Calu3 (cell line): ENCODE data around the gene ARHGEF10L. TPM values are rescaled to one million over a fixed set of nuclear protein-coding genes. Genes with fewer than 3 reads are reported as not detected.

Experiments used
- BruUV-seq: library from RNA; stranded (reverse); fragments of 400-500 nt; replicated peaks from 2 replicates; lab custom pipeline; 2021; lab: Mats Ljungman, UMichigan
- CTCF ChIA-PET: fragments of 300-600 bp; sonication (Branson Sonifier 250); formaldehyde crosslinking; loops from one replicate; lab custom pipeline; 2022; ENCODE audit warnings: antibody characterized with exemption; lab: Charles Lee
- DNase-seq: peaks from one replicate; pipeline ENCODE4 v3.0.0; 2022
- H3K27ac Mint-ChIP-seq: one replicate; pipeline ENCODE4 v1.8.0; 2022; ENCODE audit warnings: mixed read lengths; ENCODE audit not compliant: unreplicated experiment
- H3K27me3 Mint-ChIP-seq: one replicate; pipeline ENCODE4 v1.8.0; 2022; ENCODE audit warnings: mixed read lengths; ENCODE audit not compliant: unreplicated experiment
- H3K36me3 Mint-ChIP-seq: one replicate; pipeline ENCODE4 v1.8.0; 2022; ENCODE audit warnings: mild to moderate bottlenecking, moderate library complexity, mixed read lengths; ENCODE audit not compliant: insufficient read depth, unreplicated experiment
- H3K4me1 Mint-ChIP-seq: one replicate; pipeline ENCODE4 v1.8.0; 2022; ENCODE audit warnings: mild to moderate bottlenecking, low read depth, mixed read lengths; ENCODE audit not compliant: unreplicated experiment
- H3K4me3 Mint-ChIP-seq: one replicate; pipeline ENCODE4 v1.8.0; 2022; ENCODE audit warnings: mild to moderate bottlenecking, low read depth, moderate library complexity, mixed read lengths; ENCODE audit not compliant: unreplicated experiment
- H3K9me3 Mint-ChIP-seq: one replicate; pipeline ENCODE4 v1.8.0; 2022; ENCODE audit warnings: low read depth, mixed read lengths; ENCODE audit not compliant: unreplicated experiment
- intact Hi-C: fragments of 100-400 bp; cut with micrococcal nuclease; formaldehyde crosslinking; loops from one replicate; pipeline ENCODE4 v1.10.0; 2022; ENCODE audit not compliant: unreplicated experiment
- total RNA-seq: library from RNA; stranded (reverse); gene quantifications from 2 replicates; pipeline ENCODE4 v1.2.3, GENCODE V29; 2022
- TF ChIP-seq, protein P1 (sequence below): fragments of 200-600 bp; IDR thresholded peaks from one replicate; pipeline ENCODE4 v1.8.0; 2022; ENCODE audit warnings: antibody characterized with exemption; ENCODE audit not compliant: unreplicated experiment

The ARHGEF10L gene
- total RNA-seq, 1 experiment from 2014 or later, result 20.1 TPM

DNA sequence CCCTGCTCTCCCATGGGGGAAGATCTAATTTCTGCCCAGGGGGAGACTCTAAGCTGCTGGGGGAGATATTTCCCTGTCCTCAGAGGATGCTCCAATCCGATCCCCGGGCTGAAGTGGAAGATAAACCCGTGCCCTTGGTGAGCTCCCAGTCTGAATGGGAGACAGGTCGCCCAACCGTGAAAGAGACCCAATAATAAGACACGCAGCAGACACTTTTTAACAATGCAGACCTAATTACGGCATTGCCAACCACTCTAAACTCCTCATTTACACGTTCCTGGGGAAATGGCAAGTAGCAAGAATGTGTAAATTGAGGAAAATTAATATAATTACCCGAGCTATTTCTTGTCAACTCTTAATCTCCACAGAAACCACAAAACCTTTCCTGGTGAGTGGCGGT, 166.9 kb downstream of the ARHGEF10L start:
- CTCF ChIA-PET, result no interaction called here
- no peaks in the 10 kb centered on the region for H3K4me1 Mint-ChIP-seq
- H3K4me3 Mint-ChIP-seq, result no peak overlapping the region
- H3K36me3 Mint-ChIP-seq, result no peaks in the 10 kb centered on the region
- H3K9me3 Mint-ChIP-seq, result no peaks in the 10 kb centered on the region
- intact Hi-C loops, result no loop called here
- peaks cover 90% of the 10 kb centered on the region for H3K27me3 Mint-ChIP-seq
- DNase-seq, result no peak
- H3K27ac Mint-ChIP-seq, result no peak overlapping the region
- TF ChIP-seq, protein P1, sequence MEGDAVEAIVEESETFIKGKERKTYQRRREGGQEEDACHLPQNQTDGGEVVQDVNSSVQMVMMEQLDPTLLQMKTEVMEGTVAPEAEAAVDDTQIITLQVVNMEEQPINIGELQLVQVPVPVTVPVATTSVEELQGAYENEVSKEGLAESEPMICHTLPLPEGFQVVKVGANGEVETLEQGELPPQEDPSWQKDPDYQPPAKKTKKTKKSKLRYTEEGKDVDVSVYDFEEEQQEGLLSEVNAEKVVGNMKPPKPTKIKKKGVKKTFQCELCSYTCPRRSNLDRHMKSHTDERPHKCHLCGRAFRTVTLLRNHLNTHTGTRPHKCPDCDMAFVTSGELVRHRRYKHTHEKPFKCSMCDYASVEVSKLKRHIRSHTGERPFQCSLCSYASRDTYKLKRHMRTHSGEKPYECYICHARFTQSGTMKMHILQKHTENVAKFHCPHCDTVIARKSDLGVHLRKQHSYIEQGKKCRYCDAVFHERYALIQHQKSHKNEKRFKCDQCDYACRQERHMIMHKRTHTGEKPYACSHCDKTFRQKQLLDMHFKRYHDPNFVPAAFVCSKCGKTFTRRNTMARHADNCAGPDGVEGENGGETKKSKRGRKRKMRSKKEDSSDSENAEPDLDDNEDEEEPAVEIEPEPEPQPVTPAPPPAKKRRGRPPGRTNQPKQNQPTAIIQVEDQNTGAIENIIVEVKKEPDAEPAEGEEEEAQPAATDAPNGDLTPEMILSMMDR, result no peak
- BruUV-seq, result no TSS peak

DNA sequence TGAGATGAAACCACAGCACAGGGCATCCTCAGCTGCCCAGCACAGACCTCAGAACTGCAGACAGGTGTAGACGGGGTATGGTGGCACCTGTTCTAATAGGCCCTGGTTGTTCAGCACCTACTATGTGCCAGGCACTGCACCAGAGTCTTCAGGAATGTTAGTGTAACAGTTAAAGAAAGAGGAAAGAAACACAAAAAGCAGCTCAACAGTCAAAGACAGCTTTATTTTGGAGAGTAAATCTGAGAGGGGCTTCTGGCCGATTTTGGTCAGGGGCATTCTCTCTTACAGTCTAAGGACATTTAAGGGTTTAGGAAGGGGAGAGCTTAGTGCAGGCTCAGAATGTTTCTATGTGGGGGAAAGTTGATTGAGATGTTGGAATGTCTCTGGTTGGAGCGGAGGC, 170.5 kb downstream of the ARHGEF10L start:
- Mint-ChIP-seq H3K27me3 (peaks cover 86% of the 10 kb centered on the region), H3K4me3 (no peak overlapping the region), H3K9me3 (no peaks in the 10 kb centered on the region), H3K36me3 (no peaks in the 10 kb centered on the region), H3K27ac (no peak overlapping the region), H3K4me1 (no peaks in the 10 kb centered on the region)
- TF ChIP-seq, protein P1, result no peak
- intact Hi-C loops, result no loop called here
- BruUV-seq, result no TSS peak
- no peak for DNase-seq
- CTCF ChIA-PET, result no interaction called here

DNA sequence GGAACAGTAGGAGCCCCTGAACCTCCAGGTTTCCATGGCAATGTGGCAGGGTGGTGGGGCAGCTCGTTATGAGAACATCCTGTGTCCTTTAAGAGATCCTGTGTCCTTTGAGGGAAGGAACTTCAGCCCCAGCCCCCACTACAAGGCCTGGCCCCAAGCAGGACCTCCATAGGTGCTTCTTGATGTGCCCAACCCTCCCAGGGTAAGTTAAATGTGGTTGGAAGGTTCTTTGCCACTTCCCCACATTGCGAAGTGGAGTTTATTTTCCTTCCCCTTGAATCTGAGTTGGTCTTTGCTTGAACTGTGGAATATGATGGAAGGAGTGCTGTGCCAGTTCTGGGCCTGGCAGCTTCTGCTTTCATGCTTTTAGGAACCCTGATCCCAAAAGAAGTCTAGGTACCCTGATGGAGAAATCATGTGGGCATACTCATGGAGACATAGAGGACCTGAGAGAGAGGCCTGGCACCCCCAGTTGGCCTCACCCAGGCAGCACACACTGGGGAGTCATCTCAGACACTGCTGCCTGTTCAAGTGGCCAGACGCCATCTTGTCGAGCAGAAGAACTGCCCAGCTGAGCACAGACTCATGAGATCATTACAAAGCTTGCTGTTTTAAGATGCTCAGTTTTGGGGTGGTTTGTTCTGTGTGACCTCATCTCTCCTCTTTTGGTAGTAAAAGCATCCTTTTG, 171.5 kb downstream of the ARHGEF10L start:
- Mint-ChIP-seq H3K4me1 (no peaks in the 10 kb centered on the region), H3K27me3 (peaks cover 86% of the 10 kb centered on the region), H3K4me3 (no peak overlapping the region), H3K9me3 (no peaks in the 10 kb centered on the region), H3K27ac (no peak overlapping the region), H3K36me3 (no peaks in the 10 kb centered on the region)
- intact Hi-C loops, result no loop called here
- no peak for DNase-seq
- no TSS peak for BruUV-seq
- TF ChIP-seq, protein P1, result no peak
- CTCF ChIA-PET, result no interaction called here

GRCh38 chr1:17711577-17711910, 172.0 kb downstream of the ARHGEF10L start:
- H3K36me3 Mint-ChIP-seq, result no peaks in the 10 kb centered on the region
- BruUV-seq, result no TSS peak

More at GRCh38 chr1:17711577-17711910, 172.0 kb downstream of the ARHGEF10L start:
- intact Hi-C loops, result no loop called here
- DNase-seq, result no peak
- TF ChIP-seq, protein P1, result no peak
- CTCF ChIA-PET, result no interaction called here
- Mint-ChIP-seq H3K9me3 (no peaks in the 10 kb centered on the region), H3K4me1 (no peaks in the 10 kb centered on the region), H3K27ac (no peak overlapping the region), H3K4me3 (no peak overlapping the region), H3K27me3 (peaks cover 86% of the 10 kb centered on the region)
